ENCODE results near the gene ZDHHC16.
"Not testable (repeated sequence)": the region's sequence is repeated elsewhere in the genome, so short reads cannot be mapped to it uniquely, and the experiment has no call there.

The ZDHHC16 gene

DNA sequence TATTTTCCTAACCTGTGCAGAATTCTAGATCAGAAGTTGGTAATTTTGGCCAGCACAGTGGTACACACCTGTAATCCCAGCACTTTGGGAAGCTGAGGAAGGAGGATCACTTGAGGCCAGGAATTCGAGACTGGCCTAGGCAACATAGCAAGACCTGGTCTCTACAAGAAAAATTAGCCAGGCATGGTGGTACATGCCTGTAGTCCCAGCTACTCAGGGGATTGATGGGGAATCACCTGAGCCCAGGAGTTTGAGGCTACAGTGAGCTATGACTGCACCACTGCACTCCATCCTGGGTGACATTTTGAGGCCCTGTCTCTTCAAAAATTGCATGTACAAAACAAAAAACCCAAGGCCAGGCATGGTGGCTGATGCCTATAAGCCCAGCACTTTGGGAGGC, 11.4 kb upstream of the ZDHHC16 start:
- no peak for DNase-seq (ENCODE audit: low read depth in 2 of 2)

DNA sequence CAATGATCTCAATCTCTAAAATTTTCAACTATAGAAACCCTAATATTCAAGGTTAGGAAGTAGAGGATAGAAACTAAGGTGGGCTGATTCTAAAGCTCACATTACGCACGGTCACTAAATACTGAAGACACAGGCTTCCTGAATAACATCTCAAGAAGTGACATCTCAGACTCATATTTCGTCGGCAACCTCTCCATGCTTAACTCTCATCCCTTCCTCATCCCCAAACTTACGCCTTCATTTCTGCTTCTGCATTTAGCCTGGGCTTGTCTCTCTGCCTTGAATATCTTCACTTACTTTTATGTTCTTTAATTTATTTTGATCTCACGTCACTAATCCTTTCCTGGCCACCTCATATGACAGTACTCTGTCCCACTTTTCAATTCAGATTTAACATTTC, 10.8 kb upstream of the ZDHHC16 start:
- no peak for DNase-seq (ENCODE audit: low read depth in 2 of 2)

DNA sequence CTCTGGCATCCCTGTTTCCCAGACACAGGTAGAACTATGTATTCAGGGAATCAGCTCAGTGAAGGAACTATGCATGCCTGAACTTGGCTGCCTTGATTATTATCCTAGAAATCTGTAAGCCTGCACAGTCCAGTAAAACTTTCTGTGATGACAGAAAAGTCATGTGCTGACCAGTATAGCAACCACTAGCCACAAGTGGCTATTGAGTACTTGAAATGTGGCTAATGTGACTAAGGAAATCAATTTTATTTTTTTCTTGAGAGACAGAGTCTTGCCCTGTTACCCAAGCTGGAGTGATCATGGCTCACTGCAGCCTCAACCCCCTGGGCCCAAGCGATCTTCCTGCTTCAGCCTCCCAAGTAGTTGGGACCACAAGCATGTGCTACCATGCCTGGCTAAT, 3.7 kb upstream of the ZDHHC16 start:
- DNase-seq (ENCODE audit: low read depth in 2 of 2): no peak

DNA sequence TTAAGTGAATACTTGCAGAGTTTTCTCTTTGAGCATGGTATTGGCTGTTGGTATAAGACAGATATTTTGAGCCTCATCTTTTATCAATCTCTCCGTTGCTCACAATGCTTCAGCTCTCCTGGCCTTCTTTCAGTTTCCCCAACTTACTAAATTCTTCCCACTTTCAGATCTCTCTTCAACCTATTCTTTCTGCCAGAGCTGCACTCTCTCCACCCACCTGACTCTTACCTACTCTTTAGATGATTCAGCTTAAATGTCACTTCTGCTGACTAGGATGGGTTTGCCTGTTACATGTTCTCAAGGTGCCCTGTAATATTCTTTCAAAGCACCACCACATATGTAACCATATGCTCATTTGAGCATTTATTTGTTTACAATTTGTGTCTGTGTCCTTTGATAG, 1.8 kb upstream of the ZDHHC16 start:
- no peak for DNase-seq (ENCODE audit: low read depth in 2 of 2)

DNA sequence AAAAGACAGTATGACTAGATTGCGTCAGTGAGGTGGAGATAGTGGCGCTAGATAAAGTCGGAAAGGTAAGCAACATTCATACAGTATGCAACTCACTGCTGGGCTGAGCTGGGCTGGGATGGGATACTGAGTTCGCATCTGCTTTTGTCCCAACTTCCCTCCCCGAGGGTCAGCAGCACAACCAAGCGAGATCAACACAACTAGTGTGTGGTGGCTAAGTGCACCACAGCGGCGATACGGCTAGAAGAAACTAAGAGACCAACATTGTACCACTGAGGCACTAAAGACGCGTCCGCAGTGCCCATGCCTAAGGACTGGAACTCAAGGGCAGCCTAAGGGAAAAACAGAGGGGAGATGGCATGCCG, 636 bp upstream of the ZDHHC16 start:
- no peak for DNase-seq (ENCODE audit: low read depth in 2 of 2)

DNA sequence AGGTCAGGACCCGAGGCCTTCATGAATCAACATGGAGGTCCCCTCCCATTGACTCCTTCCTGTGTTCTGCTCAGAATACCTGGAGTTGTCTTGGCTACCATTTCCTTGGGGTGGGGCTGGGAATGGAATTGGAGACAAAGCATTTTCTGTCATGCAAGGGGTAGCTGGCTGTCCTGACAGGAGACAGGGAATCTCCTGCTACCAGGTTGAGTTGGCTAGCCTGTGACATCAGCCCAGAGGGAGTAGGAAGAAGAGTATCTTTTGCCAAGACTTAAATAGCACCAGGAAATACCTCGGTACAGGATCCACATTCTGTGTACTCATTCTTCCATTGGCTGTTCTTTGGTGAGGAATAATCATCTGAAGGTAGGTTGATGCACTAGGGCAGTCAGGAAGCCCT, 4.9 kb downstream of the ZDHHC16 start:
- no peak for DNase-seq (ENCODE audit: low read depth in 2 of 2)

DNA sequence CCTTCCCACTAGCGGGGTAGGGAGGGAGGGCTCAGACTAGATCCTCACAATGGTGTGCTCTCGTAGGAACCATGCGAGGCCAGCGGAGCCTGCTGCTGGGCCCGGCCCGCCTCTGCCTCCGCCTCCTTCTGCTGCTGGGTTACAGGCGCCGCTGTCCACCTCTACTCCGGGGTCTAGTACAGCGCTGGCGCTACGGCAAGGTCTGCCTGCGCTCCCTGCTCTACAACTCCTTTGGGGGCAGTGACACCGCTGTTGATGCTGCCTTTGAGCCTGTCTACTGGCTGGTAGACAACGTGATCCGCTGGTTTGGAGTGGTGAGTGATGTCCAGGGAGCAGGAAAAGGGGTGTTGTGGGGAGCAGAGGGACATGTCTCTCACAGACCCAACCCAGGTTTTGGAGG, 5.6 kb downstream of the ZDHHC16 start:
- DNase-seq (ENCODE audit: low read depth in 2 of 2): no peak

DNA sequence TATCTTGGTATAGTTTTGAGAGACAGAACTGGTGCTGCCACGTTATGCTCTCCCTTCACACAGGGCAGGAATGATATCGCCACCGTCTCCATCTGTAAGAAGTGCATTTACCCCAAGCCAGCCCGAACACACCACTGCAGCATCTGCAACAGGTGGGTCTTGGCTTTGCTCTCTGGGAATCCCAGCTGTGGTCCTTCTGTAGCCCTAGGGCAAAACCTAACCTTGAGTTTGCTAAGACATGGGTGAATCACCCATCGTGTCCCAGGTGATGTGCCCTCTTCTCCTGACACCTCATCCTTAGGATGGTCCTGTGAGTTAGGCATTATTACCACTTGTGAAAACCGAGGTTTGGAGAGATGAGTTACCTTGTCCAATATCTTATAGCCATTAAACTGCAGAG, 6.4 kb downstream of the ZDHHC16 start:
- DNase-seq (ENCODE audit: low read depth in 2 of 2): no peak

DNA sequence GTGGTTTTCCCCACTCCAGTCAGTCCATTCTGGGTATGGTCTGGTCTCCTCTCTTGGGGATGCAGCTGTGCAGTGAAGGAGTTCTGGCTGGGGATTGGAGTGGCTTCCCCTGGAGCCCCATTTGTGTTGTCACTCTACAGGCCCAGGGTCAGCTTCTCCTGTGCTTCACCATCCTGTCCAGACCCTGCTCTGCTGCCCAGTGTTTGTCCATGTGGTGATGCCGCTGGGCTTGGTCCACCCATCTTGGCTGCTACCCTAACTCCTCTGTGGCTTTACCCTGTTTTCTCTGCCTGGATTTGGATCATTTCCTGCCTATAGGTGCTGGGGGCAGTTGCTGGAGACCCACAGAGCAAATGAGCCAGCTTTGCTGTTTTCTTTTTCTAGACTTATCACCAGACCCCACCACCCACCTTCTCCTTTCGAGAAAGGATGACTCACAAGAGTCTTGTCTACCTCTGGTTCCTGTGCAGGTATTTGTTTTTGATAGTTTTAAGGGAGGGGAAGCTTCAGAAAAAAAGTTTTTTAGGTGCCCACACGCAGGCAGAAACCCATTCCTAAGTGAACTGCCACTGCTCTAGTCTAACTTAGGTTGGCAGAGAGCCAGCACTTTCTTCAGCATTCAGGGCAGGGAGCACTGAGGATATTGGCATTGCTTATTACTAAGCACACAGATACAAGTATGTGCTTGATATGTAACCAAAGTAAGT, 8.5 kb downstream of the ZDHHC16 start:
- DNase-seq (ENCODE audit: low read depth in 2 of 2): no peak

DNA sequence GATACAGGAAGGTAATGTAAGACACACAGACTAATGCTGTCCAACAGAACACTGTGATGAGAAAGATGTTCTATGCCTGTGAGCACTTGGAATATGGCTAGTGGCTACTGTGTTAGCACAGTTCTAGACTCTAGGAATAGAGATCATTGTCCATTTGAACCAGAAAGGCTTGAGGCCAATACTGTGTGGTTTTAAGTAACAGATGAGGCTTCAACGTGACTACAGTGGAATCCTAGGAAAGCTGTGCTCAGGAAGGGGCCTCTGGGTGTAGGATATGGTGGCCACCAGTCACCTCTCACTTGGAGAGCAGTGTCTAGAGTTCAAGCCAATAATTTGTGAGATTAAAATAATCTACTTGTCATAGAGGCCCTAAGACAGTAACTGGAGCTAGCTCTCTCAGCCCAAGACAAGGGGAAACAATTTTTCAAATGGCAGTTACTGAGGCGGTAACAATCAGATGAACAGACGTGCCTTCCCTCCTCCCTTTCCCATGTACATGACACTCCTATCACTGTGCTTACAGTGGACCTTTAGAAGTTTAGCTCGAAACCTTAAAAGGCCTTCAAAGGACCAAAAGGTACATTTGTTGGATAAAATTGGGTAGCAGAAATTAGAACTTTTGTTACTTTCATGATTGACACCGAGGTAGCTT, 10.2 kb downstream of the ZDHHC16 start:
- no peak for DNase-seq (ENCODE audit: low read depth in 2 of 2)

DNA sequence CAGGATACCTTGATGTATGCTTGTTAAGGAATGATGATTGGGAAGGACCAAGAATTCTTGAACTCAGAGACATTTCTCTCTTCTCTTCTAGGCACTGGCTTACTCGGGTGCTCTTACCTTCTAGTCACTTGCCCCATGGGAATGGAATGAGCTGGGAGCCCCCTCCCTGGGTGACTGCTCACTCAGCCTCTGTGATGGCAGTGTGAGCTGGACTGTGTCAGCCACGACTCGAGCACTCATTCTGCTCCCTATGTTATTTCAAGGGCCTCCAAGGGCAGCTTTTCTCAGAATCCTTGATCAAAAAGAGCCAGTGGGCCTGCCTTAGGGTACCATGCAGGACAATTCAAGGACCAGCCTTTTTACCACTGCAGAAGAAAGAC, 10.7 kb downstream of the ZDHHC16 start:
- no peak for DNase-seq (ENCODE audit: low read depth in 2 of 2)

DNA sequence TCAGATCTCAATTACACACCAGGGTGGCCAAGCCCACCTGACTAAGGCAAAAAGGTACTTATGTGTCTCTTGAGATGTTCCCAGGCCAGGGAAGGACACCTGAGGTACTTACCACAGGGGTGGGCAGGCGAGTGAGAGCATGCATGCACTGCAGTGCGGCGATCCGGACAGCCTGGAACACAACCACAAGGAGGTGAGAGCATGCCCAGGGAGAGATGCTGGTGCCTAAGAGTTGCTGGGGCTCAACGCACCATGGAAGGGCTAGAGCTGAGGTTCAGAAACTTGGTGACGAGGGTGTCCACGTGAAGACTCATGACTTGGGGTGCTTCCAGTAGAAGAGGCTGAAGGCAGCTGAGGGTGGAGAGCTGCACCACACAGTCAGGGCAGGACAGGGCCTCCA, 13.1 kb downstream of the ZDHHC16 start:
- DNase-seq (ENCODE audit: low read depth in 2 of 2): no peak

DNA sequence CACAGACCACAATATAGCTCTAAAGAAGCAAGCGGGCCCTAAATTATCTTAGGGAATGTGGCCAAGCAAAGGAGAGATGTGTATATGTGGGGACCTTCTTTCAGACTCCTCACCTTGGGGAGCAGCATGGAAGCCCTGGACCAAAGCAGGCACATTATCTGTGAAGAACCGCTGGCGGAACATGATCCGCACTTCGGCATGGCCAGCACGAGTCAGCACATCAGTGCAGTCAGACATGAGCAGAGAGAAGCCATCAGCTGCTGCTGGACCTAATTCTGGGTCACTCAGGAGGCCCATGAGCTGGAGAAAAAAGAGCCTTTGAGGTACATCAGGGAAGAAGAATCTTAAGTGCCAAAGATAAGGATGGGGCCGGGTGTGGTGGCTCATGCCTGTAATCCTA, 14.0 kb downstream of the ZDHHC16 start:
- DNase-seq (ENCODE audit: low read depth in 2 of 2): no peak

DNA sequence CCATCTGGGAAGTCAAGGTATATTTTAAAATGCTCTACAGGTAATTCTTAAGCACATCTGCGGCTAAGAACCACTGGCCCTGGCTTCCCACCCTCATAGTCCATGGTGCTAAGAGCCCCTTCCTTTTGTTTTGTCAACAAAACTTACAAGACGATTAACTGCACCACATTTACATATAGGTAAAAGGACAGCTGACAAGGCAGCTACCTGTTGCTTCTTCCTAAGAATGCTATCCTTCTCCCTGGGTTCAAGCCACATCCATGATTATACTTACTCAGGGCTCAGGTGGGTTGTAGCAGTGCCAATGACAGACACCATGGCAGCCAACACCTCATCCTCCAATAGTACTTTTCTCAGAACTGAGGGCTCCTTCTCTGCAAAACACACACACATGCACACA, 16.3 kb downstream of the ZDHHC16 start:
- DNase-seq (ENCODE audit: low read depth in 2 of 2): no peak

DNA sequence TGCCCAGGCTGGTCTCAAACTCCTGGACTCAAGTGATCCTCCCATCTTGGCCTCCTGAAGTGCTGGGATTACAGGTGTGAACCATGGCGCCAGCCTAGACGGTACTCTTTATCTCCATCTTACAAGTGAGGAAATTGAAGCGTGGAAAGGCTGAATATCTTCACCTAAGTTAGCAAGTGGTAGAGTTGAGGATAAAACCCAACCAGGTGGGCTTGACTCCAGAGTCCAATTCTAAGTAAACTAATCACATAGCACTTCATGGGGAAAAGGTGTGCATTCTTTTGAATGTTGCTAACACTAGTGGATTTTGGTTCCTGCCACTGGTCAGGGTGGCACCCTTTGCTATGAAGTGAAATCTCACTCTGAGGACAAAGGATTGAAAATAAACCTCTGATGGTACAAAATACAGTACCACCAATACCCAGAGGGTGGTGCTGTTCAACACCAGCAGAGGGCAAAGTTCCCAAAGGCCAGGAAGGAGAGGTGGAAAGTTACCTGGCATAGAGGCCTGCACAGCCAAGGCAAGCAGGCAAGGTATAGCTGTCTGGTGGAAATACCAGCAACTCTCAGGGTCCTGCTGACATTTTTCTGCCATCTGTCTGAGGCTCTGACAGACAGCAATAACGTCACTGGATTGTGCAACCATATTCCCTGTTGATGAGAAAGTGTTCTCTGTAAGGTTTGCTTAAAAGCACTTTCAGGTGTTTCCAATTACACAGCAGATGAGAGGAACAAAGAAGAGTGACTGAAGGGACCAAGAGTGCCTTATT, 17.6 kb downstream of the ZDHHC16 start:
- DNase-seq (ENCODE audit: low read depth in 2 of 2): peak; percentile 75 to 79

DNA sequence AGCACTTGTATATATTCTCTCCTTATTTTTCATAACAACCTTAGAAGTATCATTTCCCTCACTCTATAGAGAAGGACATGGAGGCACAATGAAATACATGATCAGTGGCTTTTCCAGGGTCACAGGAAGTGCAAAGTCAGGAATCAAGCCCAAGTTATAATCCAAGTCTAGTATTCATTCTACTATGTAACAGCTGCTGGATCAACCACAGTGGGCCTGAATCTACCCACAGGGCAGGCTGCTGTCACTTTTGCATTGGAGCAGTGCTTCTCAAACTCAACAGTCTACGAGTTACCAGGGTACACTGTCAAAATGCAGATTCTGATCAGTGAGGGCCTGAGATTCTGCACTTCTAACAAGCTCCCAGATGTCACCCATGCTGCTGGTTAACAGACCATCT, 18.3 kb downstream of the ZDHHC16 start:
- no peak for DNase-seq (ENCODE audit: low read depth in 2 of 2)

DNA sequence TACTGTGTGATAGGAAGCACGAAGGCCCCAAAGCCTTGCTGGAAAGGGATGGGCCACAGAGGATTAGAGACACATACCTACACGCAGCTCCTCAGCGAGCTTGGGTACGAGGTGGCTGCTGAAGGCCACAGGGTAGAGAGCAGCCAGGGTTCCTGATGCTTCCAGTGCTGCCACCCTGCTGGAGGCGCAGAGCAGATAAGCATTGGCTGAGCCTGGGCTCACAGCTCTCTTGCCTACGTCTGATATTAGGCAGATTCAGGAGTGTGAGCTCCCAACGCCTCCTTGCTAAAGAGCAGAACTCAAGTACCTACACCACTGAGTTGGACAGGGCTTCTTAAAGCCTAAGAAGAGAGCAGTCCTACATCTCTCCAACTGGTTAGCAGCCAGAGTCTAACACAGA, 20.0 kb downstream of the ZDHHC16 start:
- DNase-seq (ENCODE audit: low read depth in 2 of 2): no peak

DNA sequence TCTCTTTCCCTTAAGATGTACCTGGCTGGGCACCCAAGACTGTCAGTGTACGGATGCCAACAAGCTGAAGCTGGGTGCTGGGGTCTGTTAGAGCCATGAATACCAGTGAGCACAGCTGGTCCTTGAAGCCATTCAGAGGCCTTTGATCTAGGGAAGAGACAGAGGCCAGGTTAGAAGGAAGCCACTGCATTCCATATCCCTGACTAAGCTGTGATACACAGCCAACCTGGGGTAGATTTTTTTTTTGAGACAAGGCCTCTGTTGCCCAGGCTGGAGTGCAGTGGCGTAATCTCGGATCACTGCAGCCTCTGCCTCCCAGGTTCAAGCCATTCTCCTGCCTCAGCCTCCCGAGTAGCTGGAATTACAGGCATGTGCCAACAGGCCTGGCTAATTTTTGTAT, 20.8 kb downstream of the ZDHHC16 start:
- DNase-seq (ENCODE audit: low read depth in 2 of 2): no peak

DNA sequence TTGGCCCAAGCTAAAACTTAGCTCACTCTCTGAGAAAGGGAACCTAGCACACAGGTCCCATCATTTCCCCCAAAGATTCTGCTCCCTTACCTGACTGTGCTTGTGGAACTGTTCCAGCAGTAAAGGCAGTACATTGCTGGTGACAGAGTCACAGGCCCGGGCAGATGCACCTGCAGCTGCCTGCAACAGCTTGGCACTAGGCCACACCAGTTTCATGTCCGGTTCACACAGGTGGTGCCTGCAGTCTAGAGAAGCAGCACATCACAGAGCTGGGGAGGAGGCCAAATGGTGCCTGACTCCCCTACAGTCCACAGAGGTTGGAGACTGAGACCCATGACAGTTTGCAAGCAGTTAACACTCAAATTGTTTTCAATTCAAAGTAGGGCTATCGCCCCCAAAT, 22.2 kb downstream of the ZDHHC16 start:
- DNase-seq (ENCODE audit: low read depth in 2 of 2): no peak

DNA sequence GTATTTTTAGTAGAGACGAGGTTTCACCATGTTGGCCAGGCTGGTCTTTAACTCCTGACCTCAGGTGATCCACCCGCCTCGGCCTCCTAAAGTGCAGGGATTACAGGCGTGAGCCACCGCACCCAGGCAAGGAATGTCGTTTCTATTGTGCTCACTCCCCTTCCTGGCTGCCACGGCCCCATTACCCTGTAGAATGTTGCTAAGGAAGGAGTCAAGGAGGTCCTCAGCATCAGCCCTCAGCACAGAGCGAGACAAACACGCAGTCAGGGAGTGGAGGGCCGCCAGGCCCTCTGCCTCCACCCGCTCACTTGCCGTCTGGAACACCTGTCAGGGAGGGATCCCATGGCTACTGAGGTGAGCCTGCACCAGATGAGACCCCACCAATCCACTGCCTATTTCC, 22.8 kb downstream of the ZDHHC16 start:
- not testable (repeated sequence) for DNase-seq (ENCODE audit: low read depth in 2 of 2)

DNA sequence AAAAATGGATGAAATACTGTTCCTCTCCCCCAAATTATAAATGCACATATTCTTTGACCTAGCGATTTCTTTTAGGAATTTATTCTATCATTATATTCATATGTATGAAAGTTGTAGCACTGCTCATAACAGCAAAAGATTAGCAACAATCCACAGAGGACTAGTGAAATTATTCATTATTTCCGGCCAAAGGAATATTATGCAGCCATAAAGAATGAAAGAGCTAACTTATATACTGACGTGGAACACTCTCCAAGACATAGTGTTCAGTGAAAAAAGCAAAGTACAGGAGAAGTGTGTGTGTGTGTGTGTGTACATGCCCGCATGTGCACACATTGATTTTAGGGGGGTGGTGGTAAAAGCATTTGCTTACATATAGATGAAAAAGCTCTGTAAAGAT, 28.9 kb downstream of the ZDHHC16 start:
- DNase-seq (ENCODE audit: low read depth in 2 of 2): no peak

DNA sequence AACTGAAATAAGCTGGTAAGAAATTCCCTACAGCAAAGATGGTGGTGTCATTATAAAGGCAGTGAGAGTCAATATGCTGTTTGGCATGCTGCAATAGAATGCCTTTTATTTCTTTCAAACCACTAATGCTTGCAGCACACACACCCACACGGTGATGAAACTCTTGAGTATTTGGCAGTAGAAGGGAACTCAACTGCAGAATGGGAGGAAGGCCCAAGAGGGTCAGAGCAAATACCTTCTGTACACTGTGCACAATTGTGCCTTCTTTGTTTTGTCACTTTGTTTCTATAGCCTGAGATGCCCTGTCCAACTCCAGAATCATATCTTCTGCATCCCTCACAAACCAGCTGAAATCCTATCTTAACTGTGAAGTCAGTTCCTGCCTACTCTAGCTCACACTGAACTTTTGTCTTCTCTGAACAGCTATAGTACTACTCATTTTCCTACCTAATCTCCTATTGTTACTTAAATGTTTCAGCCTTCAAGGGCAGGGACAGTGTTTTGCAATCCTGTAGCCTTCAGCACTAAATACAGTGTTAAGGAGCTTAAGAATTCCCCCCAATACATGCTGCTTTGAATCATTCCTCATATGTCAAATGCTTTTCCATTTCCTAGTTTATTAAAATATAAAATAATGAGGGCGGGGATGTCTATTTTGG, 30.1 kb downstream of the ZDHHC16 start:
- DNase-seq (ENCODE audit: low read depth in 2 of 2): no peak

DNA sequence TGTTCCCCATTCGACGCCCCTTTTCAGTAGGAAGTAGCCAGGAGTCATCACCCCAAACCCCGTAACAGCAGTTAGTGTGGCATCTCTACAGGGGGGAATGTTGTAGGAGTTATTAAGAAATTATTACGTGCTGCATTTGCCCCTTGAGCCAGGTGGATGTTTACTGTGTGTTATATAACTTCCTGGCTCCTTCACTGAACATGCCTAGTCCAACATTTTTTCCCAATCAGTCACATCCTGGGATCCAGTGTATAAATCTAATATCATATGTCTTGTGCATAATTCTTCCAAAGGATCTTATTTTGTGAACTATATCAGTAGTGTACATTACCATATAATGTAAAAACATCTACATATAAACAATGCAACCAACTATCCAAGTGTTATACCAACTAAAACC, 33.4 kb downstream of the ZDHHC16 start:
- not testable (repeated sequence) for DNase-seq (ENCODE audit: low read depth in 2 of 2)

All from fibroblast of skin of left quadriceps (primary cell).